GM12892 (cell line): Measurements from ENCODE around the gene ZSWIM6.

Source experiments
- POLR2A ChIP-seq: IDR thresholded peaks from 2 replicates; pipeline ENCODE4 v1.6.1; 2011; ENCODE audit warnings: low read depth, low read length, control low read depth
- POLR2AphosphoS5 ChIP-seq: IDR thresholded peaks from 2 replicates; pipeline ENCODE4 v1.6.1; 2011; ENCODE audit warnings: low read depth, low read length, control low read depth

DNA sequence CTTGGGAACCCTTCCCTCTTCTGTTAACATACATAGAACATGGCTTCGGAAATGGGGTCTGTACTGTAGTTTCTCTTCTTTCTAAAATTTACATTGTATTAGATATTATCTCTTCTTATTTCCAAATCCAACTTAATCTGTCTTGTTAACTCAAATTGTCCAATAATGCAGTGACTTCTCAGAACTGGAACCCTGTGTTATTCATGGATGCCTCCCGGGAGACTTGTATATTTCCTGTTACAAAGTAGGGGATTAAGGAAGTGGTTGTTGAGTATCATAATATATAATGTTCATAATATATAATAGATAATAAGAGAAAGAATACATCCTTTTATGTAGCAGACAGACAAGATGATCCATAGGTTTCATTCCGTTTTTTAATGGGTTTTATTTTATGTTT, 128.4 kb downstream of the ZSWIM6 start:
- TF ChIP-seq POLR2AphosphoS5 = no peak
- TF ChIP-seq POLR2A = no peak
